MCF 10A (cell line): Measurements from ENCODE around the gene GABRG3. TPM values are rescaled to one million over a fixed set of nuclear protein-coding genes. Genes with fewer than 3 reads are reported as not detected.

Experiments used
- BruUV-seq: library from RNA; stranded (reverse); fragments of 400-500 nt; replicated peaks from 2 replicates; lab custom pipeline; 2021; lab: Mats Ljungman, UMichigan
- CTCF ChIA-PET: fragments of 300-600 bp; sonication (Branson Sonifier 250); formaldehyde crosslinking; extraction: SDS; loops from one replicate; lab custom pipeline; 2021; ENCODE audit warnings: antibody characterized with exemption, inconsistent platforms; lab: Yijun Ruan, JAX
- POLR2A ChIA-PET: fragments of 300-600, 350-650 bp; sonication (Branson Sonifier 250); formaldehyde crosslinking; extraction: SDS; loops from one replicate; lab custom pipeline; 2020; ENCODE audit warnings: antibody characterized with exemption, inconsistent platforms; lab: Yijun Ruan, JAX
- DNase-seq: peaks from one replicate; pipeline ENCODE4 v3.0.0-alpha.2; 2018; ENCODE audit not compliant: unreplicated experiment
- H3K27ac Mint-ChIP-seq: one replicate; pipeline ENCODE4 v1.8.0; 2022; ENCODE audit warnings: mild to moderate bottlenecking, low read depth, mixed read lengths; ENCODE audit not compliant: unreplicated experiment
- H3K27me3 Mint-ChIP-seq: one replicate; pipeline ENCODE4 v1.8.0; 2022; ENCODE audit warnings: mixed read lengths; ENCODE audit not compliant: insufficient read depth, unreplicated experiment
- H3K36me3 Mint-ChIP-seq: one replicate; pipeline ENCODE4 v1.8.0; 2022; ENCODE audit warnings: mild to moderate bottlenecking, moderate library complexity, mixed read lengths; ENCODE audit not compliant: insufficient read depth, unreplicated experiment
- H3K4me1 Mint-ChIP-seq: one replicate; pipeline ENCODE4 v1.8.0; 2022; ENCODE audit warnings: mixed read lengths; ENCODE audit not compliant: insufficient read depth, unreplicated experiment
- H3K4me3 Mint-ChIP-seq: one replicate; pipeline ENCODE4 v1.8.0; 2022; ENCODE audit warnings: mild to moderate bottlenecking, moderate library complexity, mixed read lengths; ENCODE audit not compliant: unreplicated experiment
- H3K9me3 Mint-ChIP-seq: one replicate; pipeline ENCODE4 v1.8.0; 2022; ENCODE audit warnings: mixed read lengths; ENCODE audit not compliant: unreplicated experiment
- CTCF ChIP-seq: fragments of 200-600 bp; IDR thresholded peaks from one replicate; pipeline ENCODE4 v1.8.0; 2022; ENCODE audit warnings: antibody characterized with exemption, mild to moderate bottlenecking; ENCODE audit not compliant: unreplicated experiment
- intact Hi-C: fragments of 100-400 bp; cut with micrococcal nuclease; formaldehyde crosslinking; loops from 2 replicates; pipeline ENCODE4 v1.14.1; 2022
- total RNA-seq: library from RNA; stranded (reverse); gene quantifications from 2 replicates; pipeline ENCODE4 v1.2.3, GENCODE V29; 2022

The GABRG3 gene
- total RNA-seq, 1 experiment from 2014 or later = not detected

GRCh38 chr15:27576576-27576975, 605.6 kb downstream of the GABRG3 start:
- Mint-ChIP-seq H3K27ac (no peak overlapping the region), H3K9me3 (peaks cover 15% of the 10 kb centered on the region), H3K4me1 (no peaks in the 10 kb centered on the region), H3K36me3 (no peaks in the 10 kb centered on the region), H3K27me3 (no peaks in the 10 kb centered on the region), H3K4me3 (no peak overlapping the region)
- no peak for DNase-seq
- intact Hi-C loops = no loop called here
- POLR2A ChIA-PET = no interaction called here
- no peak for TF ChIP-seq CTCF
- CTCF ChIA-PET = no interaction called here
- BruUV-seq = no TSS peak

GRCh38 chr15:27579738-27580137, 608.8 kb downstream of the GABRG3 start:
- no peak for TF ChIP-seq CTCF
- Mint-ChIP-seq H3K4me1 (no peaks in the 10 kb centered on the region), H3K9me3 (peaks cover 33% of the 10 kb centered on the region), H3K27ac (no peak overlapping the region), H3K4me3 (no peak overlapping the region), H3K36me3 (no peaks in the 10 kb centered on the region), H3K27me3 (no peaks in the 10 kb centered on the region)
- POLR2A ChIA-PET = no interaction called here
- CTCF ChIA-PET = no interaction called here
- no TSS peak for BruUV-seq
- intact Hi-C loops = no loop called here
- DNase-seq = no peak

- Mint-ChIP-seq H3K4me1 (no peaks in the 10 kb centered on the region), H3K4me3 (no peak overlapping the region), H3K27me3 (no peaks in the 10 kb centered on the region), H3K9me3 (peaks cover 33% of the 10 kb centered on the region), H3K27ac (no peak overlapping the region), H3K36me3 (no peaks in the 10 kb centered on the region)
- intact Hi-C loops = no loop called here
- POLR2A ChIA-PET = no interaction called here
- DNase-seq = no peak
- no TSS peak for BruUV-seq
- CTCF ChIA-PET = no interaction called here
- no peak for TF ChIP-seq CTCF
These were observed 611.9 kb downstream of the GABRG3 start for GRCh38 chr15:27582726-27583410.

GRCh38 chr15:27583651-27584050, 612.7 kb downstream of the GABRG3 start:
- H3K4me3 Mint-ChIP-seq = no peak overlapping the region

More at GRCh38 chr15:27583651-27584050, 612.7 kb downstream of the GABRG3 start:
- BruUV-seq = no TSS peak
- Mint-ChIP-seq H3K27me3 (no peaks in the 10 kb centered on the region), H3K27ac (no peak overlapping the region), H3K36me3 (no peaks in the 10 kb centered on the region), H3K9me3 (peaks cover 33% of the 10 kb centered on the region), H3K4me1 (no peaks in the 10 kb centered on the region)
- CTCF ChIA-PET = no interaction called here
- no peak for TF ChIP-seq CTCF
- intact Hi-C loops = no loop called here
- no peak for DNase-seq
- POLR2A ChIA-PET = no interaction called here
